ENCODE data around the gene MELK.

Gene MELK

GRCh38 chr9:36676091-36676490, 103.4 kb downstream of the MELK start:
- DNase-seq = no peak

DNA sequence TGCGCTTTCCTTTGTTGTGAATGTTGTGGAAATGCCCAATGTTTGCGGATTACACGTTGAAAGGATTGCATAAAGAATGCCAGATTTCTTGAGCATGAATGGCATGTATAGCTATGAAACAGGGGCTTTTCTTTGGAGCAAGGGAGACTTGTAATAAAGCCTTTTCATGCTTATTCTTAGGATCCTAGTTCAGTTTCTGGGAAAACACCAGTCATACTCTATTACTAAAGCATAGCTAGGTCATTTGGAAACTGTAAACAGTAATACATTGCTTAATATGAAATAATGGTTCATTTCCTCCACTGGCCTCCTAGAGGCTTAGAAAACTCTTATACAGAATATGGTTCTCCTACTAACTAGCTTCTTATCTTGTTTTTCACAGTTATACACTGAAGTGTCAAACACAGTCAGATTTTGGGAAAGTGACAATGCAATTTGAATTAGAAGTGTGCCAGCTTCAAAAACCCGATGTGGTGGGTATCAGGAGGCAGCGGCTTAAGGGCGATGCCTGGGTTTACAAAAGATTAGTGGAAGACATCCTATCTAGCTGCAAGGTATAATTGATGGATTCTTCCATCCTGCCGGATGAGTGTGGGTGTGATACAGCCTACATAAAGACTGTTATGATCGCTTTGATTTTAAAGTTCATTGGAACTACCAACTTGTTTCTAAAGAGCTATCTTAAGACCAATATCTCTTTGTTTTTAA, 104.2 kb downstream of the MELK start:
- DNase-seq = no peak

DNA sequence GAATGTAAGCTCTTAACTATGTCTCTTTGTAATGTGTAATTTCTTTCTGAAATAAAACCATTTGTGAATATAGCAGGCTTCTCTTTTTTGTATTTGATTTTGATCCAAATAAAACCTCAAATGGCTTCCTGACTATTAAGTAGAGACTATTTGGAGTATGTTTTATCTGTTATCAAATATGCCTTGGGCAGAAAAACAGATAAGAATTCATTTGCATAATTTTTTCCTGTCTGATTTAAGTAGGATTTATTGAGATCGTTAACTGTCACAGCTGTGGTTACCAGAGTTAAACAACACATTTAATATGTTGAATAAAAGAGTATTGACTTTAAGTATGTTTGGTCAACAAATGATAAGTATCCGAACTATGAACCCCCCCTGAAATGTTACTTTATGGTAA, 104.9 kb downstream of the MELK start:
- no peak for DNase-seq

DNA sequence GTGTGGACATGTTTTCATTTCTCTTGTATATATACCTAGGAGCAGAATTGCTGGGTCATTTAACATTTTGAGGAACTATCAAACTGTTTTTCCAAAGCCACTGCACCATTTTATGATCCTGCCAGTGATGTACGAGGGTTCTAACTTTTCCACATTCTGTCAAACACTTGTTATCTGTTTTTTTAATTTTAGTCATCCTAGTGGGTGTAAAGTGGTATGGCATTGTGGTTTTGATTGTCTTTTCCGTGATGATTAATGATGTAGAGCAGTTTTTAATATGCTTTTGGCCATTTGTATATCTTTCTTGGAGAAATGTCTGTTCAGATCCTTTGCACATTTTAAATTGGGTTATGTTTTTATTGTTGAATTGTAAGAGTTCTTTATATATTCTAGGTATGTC, 107.0 kb downstream of the MELK start:
- DNase-seq = no peak

DNA sequence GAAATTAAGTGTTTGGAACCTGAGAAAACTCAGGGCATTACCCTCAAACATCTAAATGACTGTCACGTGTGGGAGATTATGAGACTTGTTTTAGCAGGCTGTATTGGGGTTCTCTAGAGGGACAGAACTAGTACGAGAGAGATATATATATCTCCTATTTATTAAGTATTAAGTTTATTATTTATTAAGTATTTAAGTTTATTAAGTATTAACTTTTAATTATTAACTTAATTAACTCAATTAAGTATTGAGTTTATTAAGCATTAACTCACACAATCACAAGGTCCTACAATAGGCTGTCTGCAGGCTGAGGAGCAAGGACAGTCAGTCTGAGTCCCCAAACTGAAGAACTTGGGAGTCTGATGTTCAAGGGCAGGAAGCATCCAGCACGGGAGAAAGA, 113.8 kb downstream of the MELK start:
- DNase-seq = no peak

- no peak for DNase-seq
Observed at GRCh38 chr9:36690412-36691168, 117.9 kb downstream of the MELK start.

GRCh38 chr9:36691671-36692070, 119.0 kb downstream of the MELK start:
- DNase-seq = no peak

- DNase-seq = no peak
Observed at GRCh38 chr9:36698984-36699383, 126.3 kb downstream of the MELK start.

DNA sequence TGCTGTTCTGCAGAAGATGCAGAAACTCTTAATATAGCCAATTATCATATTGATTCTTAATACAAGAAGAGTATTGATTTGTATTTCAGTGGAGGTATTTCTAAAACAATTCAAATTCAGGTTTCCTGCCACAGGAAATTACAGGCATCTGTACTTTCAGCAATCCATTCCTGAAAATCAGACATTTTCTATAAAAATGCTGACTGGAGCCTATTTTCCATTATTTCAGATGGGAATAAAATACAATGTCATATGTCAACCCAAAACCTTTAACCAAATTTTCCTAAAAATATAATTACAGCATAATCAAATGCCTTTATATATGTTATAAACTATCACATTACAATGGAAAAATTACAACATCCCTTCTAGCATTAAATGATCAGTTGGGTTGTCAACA, 131.5 kb downstream of the MELK start:
- no peak for DNase-seq

- no peak for DNase-seq
Observed at GRCh38 chr9:36713515-36714490, 141.1 kb downstream of the MELK start.

DNA sequence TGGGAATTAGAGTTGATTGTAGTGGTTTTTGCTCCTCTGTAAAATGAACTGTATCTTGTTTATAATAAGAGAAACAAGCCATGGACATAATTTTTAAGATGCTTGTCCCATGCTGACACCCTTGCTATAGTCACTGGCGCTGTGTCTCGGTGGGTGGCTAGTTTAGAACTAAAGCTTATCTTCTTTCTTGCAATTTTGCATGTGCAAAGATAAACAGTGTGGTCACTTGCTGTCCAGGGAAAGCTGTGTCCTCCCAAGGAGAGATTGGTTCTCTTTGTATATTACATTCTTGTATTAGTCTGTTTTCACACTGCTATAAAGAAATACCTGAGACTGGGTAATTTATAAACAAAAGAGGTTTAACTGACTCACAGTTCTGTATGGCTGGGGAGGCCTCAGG, 143.8 kb downstream of the MELK start:
- no peak for DNase-seq

- DNase-seq = no peak
Observed at GRCh38 chr9:36717276-36717675, 144.6 kb downstream of the MELK start.

GRCh38 chr9:36718612-36719011, 145.9 kb downstream of the MELK start:
- DNase-seq = no peak

- no peak for DNase-seq
Observed at GRCh38 chr9:36720043-36720442, 147.3 kb downstream of the MELK start.

- DNase-seq = no peak
Observed at GRCh38 chr9:36721846-36722588, 149.3 kb downstream of the MELK start.

DNA sequence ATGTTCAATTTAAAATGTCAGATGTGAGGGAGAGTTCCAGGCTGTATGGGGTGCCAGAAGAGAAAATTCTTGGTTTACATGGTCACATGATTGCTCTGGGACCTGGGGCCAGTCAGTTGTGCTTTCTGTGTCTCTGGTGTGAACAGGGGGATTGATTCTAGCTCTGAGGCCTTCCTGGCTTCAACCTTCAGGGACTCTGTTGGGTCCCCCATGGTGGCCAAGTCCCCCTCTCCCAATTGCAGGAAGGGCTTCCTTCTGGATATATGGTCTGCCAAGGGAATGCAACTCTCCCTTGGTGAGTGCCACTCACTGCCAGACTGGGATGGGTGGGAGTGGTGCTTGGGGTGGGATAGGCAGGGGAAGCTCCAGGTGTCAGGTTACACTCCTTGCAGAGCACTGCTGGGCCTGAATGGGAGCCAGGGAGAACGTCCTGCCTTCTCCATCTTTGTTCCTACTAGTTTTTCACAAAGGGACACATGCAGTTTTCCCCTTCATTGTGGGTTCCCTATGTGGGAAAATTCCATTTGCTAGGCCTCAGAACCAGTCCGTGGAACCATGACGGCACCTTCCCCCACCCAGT, 153.2 kb downstream of the MELK start:
- no peak for DNase-seq
